Esophagus muscularis mucosa (tissue), 4 donors: ENCODE results near the gene ZSCAN18.

Source experiments
- EP300 ChIP-seq: sonication (generic); formaldehyde crosslinking; IDR thresholded peaks from one replicate; pipeline ENCODE4 v1.6.1; 2017; ENCODE audit warnings: antibody characterized with exemption
- POLR2A ChIP-seq: fragments of 450-650 bp; IDR thresholded peaks from one replicate; pipeline ENCODE4 v1.6.1; 2017; ENCODE audit warnings: antibody characterized with exemption, moderate library complexity, mild to moderate bottlenecking, low read depth
- POLR2AphosphoS5 ChIP-seq, 2 donors: sonication (generic); formaldehyde crosslinking; IDR thresholded peaks; one replicate each; pipeline ENCODE4 v1.6.1; 2017; ENCODE audit warnings: antibody characterized with exemption in 2 of 2
- TF ChIP-seq, protein P1 (sequence below), 3 experiments: fragments of 200-600 bp in 2 of 3; fragments of 450-650 bp in 1 of 3; sonication (generic) in 2 of 3; IDR thresholded peaks; one replicate each; pipeline ENCODE4 v1.5.1; 2017 to 2019; ENCODE audit warnings: antibody characterized with exemption in 3 of 3, mild to moderate bottlenecking in 2 of 3, moderate library complexity in 1 of 3

DNA sequence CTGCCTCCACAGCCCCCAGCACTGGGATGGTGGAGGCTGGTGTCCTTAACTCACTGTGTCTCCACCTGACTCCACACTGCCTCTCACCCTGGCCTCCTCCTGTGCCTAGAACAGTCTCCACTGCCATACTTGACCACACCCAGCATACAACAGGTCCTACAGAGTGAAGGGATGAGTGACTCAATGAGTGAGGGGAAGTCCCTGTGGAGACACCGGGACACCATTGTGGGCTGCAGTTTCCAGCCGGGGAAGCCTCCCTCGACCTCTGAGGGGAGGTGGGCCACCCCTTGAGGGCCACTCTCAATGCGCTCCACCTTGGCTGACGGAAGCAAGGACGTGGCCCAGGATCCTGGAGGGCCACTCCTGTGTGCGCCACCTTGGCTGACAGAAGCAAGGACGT lies 41.8 kb downstream of the ZSCAN18 start:
- TF ChIP-seq, protein P1, sequence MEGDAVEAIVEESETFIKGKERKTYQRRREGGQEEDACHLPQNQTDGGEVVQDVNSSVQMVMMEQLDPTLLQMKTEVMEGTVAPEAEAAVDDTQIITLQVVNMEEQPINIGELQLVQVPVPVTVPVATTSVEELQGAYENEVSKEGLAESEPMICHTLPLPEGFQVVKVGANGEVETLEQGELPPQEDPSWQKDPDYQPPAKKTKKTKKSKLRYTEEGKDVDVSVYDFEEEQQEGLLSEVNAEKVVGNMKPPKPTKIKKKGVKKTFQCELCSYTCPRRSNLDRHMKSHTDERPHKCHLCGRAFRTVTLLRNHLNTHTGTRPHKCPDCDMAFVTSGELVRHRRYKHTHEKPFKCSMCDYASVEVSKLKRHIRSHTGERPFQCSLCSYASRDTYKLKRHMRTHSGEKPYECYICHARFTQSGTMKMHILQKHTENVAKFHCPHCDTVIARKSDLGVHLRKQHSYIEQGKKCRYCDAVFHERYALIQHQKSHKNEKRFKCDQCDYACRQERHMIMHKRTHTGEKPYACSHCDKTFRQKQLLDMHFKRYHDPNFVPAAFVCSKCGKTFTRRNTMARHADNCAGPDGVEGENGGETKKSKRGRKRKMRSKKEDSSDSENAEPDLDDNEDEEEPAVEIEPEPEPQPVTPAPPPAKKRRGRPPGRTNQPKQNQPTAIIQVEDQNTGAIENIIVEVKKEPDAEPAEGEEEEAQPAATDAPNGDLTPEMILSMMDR (IDR thresholded peaks at IDR 0.05), result no peak
- no peak for TF ChIP-seq POLR2AphosphoS5 (IDR thresholded peaks at IDR 0.05)
- TF ChIP-seq POLR2A, result no peak
- no peak for TF ChIP-seq EP300
